HG02852 (cell line): Measurements from ENCODE around the gene TSHZ2.
"Not testable (repeated sequence)": the region's sequence is repeated elsewhere in the genome, so short reads cannot be mapped to it uniquely, and the experiment has no call there.

Source experiments
- ATAC-seq: cut with Tn5 transposase; IDR thresholded peaks from one replicate; pipeline ENCODE4 v1.9.1; 2021; ENCODE audit warnings: mild to moderate bottlenecking, moderate library complexity; ENCODE audit not compliant: unreplicated experiment

Gene TSHZ2

GRCh38 chr20:53487461-53488200, 515.5 kb downstream of the TSHZ2 start:
- ATAC-seq = no peak

- no peak for ATAC-seq
Measured at GRCh38 chr20:53488775-53489272, 516.7 kb downstream of the TSHZ2 start.

GRCh38 chr20:53489528-53489927, 517.4 kb downstream of the TSHZ2 start:
- no peak for ATAC-seq

GRCh38 chr20:53490620-53491019, 518.5 kb downstream of the TSHZ2 start:
- ATAC-seq = no peak

- ATAC-seq = no peak
Measured at GRCh38 chr20:53491462-53491861, 519.3 kb downstream of the TSHZ2 start.

- no peak for ATAC-seq
Measured at GRCh38 chr20:53492212-53492611, 520.1 kb downstream of the TSHZ2 start.

- no peak for ATAC-seq
Measured at GRCh38 chr20:53493311-53493857, 521.2 kb downstream of the TSHZ2 start.

GRCh38 chr20:53494753-53495152, 522.6 kb downstream of the TSHZ2 start:
- ATAC-seq = no peak

- no peak for ATAC-seq
Measured at GRCh38 chr20:53495398-53496092, 523.4 kb downstream of the TSHZ2 start.

- no peak for ATAC-seq
Measured at GRCh38 chr20:53497246-53497645, 525.1 kb downstream of the TSHZ2 start.

GRCh38 chr20:53498341-53498740, 526.2 kb downstream of the TSHZ2 start:
- no peak for ATAC-seq

GRCh38 chr20:53500651-53501050, 528.5 kb downstream of the TSHZ2 start:
- ATAC-seq = no peak

GRCh38 chr20:53502820-53503219, 530.7 kb downstream of the TSHZ2 start:
- ATAC-seq = no peak

GRCh38 chr20:53503517-53503919, 531.4 kb downstream of the TSHZ2 start:
- no peak for ATAC-seq

- ATAC-seq = not testable (repeated sequence)
Measured at GRCh38 chr20:53504106-53504505, 531.9 kb downstream of the TSHZ2 start.

GRCh38 chr20:53510262-53510661, 538.1 kb downstream of the TSHZ2 start:
- ATAC-seq = no peak

- no peak for ATAC-seq
Measured at GRCh38 chr20:53510704-53511103, 538.5 kb downstream of the TSHZ2 start.

- ATAC-seq = no peak
Measured at GRCh38 chr20:53512076-53512475, 539.9 kb downstream of the TSHZ2 start.

GRCh38 chr20:53513168-53513488, 541.0 kb downstream of the TSHZ2 start:
- no peak for ATAC-seq

GRCh38 chr20:53513489-53514298, 541.5 kb downstream of the TSHZ2 start:
- ATAC-seq = no peak

GRCh38 chr20:53515749-53516148, 543.6 kb downstream of the TSHZ2 start:
- ATAC-seq = no peak
